HL-60/S4 treated with retinoic acid at 250 ng/mL for 4 days and 3 days (cell line): Measurements from ENCODE around the gene ADIG.

Experiments used
- in situ Hi-C: fragments of 300-500 bp; cut with MboI; formaldehyde crosslinking; loops from 2 replicates; pipeline ENCODE4 v1.7.0; 2022; ENCODE audit warnings: low sequenced_read_pairs

Gene ADIG

GRCh38 chr20:38601216-38602184 is 20.5 kb downstream of the ADIG start, which contains the start of gene ARHGAP40:
Gene ARHGAP40, plus strand, starts transcription at chr20:38601809.
- in situ Hi-C loops, result no loop called here

- in situ Hi-C loops, result no loop called here
These were observed 21.2 kb downstream of the ADIG start for GRCh38 chr20:38602185-38602581.

GRCh38 chr20:38603286-38603685 is 22.3 kb downstream of the ADIG start:
- in situ Hi-C loops, result no loop called here

- in situ Hi-C loops, result no loop called here
These were observed 23.9 kb downstream of the ADIG start for GRCh38 chr20:38604873-38605303.

GRCh38 chr20:38607351-38607750 is 26.4 kb downstream of the ADIG start:
- in situ Hi-C loops, result no loop called here

GRCh38 chr20:38608188-38608587 is 27.2 kb downstream of the ADIG start:
- in situ Hi-C loops, result no loop called here

GRCh38 chr20:38609815-38610214 is 28.8 kb downstream of the ADIG start:
- in situ Hi-C loops, result no loop called here

GRCh38 chr20:38610521-38610920 is 29.5 kb downstream of the ADIG start:
- in situ Hi-C loops, result no loop called here

- in situ Hi-C loops, result no loop called here
These were observed 31.9 kb downstream of the ADIG start for GRCh38 chr20:38612751-38613515.

- in situ Hi-C loops, result no loop called here
These were observed 34.3 kb downstream of the ADIG start for GRCh38 chr20:38615283-38615682.

GRCh38 chr20:38616457-38616856 is 35.5 kb downstream of the ADIG start:
- in situ Hi-C loops, result no loop called here

GRCh38 chr20:38617011-38617829 is 36.2 kb downstream of the ADIG start:
- in situ Hi-C loops, result no loop called here

- in situ Hi-C loops, result no loop called here
These were observed 36.8 kb downstream of the ADIG start for GRCh38 chr20:38617830-38618196.

- in situ Hi-C loops, result no loop called here
These were observed 39.4 kb downstream of the ADIG start for GRCh38 chr20:38620441-38620840.

GRCh38 chr20:38623061-38623460 is 42.1 kb downstream of the ADIG start:
- in situ Hi-C loops, result no loop called here

- in situ Hi-C loops, result no loop called here
These were observed 43.1 kb downstream of the ADIG start for GRCh38 chr20:38624084-38624483.

- in situ Hi-C loops, result loop anchor here (25.0 kb wide), 2 partner anchors 286 to 411 kb away; no protein-coding TSS in a partner anchor
These were observed 44.9 kb downstream of the ADIG start for GRCh38 chr20:38625896-38626295.

GRCh38 chr20:38626921-38627659 is 46.1 kb downstream of the ADIG start:
- in situ Hi-C loops, result loop anchor here (25.0 kb wide), 2 partner anchors 285 to 410 kb away; no protein-coding TSS in a partner anchor

GRCh38 chr20:38628580-38629470 is 47.8 kb downstream of the ADIG start:
- in situ Hi-C loops, result loop anchor here (25.0 kb wide), 2 partner anchors 283 to 408 kb away; no protein-coding TSS in a partner anchor
